HL-60 (cell line): ENCODE data around the gene FTSJ1.

ENCODE experiments used
- GABPA ChIP-seq: IDR thresholded peaks from 2 replicates; pipeline ENCODE4 v1.6.1; 2012; ENCODE audit warnings: low read depth
- TF ChIP-seq, protein P1 (sequence below): IDR thresholded peaks from one replicate; pipeline ENCODE4 v1.5.1; 2011; ENCODE audit warnings: low read length, control low read depth, inconsistent platforms; ENCODE audit not compliant: insufficient read depth

DNA sequence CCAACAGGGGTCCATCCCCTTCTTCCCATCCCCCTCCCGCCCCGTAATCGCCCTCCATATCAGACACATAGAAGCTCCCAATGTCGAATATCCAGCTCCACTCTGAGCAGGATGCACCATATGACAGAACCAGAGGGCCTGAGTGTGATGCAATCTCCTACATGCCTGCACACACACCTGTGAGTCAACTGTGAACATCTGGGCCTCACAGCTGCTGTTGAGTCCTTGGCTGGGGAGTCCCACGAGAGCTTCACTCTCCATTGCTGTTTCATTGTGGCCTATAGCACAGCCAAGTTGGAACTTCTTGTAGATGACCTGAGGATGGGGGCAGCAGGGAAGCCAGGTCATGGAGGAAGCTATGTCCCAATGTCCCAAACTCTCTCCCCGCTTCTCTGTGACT is 14.2 kb upstream of the FTSJ1 start:
- TF ChIP-seq, protein P1, sequence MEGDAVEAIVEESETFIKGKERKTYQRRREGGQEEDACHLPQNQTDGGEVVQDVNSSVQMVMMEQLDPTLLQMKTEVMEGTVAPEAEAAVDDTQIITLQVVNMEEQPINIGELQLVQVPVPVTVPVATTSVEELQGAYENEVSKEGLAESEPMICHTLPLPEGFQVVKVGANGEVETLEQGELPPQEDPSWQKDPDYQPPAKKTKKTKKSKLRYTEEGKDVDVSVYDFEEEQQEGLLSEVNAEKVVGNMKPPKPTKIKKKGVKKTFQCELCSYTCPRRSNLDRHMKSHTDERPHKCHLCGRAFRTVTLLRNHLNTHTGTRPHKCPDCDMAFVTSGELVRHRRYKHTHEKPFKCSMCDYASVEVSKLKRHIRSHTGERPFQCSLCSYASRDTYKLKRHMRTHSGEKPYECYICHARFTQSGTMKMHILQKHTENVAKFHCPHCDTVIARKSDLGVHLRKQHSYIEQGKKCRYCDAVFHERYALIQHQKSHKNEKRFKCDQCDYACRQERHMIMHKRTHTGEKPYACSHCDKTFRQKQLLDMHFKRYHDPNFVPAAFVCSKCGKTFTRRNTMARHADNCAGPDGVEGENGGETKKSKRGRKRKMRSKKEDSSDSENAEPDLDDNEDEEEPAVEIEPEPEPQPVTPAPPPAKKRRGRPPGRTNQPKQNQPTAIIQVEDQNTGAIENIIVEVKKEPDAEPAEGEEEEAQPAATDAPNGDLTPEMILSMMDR, result no peak
- TF ChIP-seq GABPA, result no peak
